ENCODE measurements around the gene UQCC3. TPM values are rescaled to one million over a fixed set of nuclear protein-coding genes. Genes with fewer than 3 reads are reported as not detected.
"Not testable (repeated sequence)": the region's sequence is repeated elsewhere in the genome, so short reads cannot be mapped to it uniquely, and the experiment has no call there.

UQCC3 gene
- total RNA-seq, 1 experiment from 2014 or later = 16.1 TPM

DNA sequence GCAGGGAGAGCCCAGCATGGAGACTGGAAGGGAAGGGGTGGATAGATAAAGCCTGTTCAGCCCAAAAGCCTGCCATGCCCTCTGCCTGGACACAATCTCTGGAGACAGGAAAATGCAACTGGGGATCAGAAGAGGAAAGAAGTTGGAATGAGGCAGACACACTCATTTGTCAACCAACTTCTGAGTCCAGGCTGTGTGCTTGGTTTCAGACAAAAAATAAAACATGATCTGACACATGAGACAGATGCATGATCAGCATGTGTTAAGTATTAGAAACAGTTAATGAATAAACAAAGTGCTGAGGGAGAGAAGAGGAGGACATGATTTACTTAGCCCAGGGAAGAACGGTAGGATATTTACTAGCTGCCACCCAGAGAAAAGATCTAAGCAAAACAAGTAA is 17.0 kb downstream of the UQCC3 start:
- peaks cover 19% of the 10 kb centered on the region for H3F3A ChIP-seq (ENCODE audit: insufficient read depth, low read depth)
- POLR2A ChIA-PET (ENCODE audit: unreplicated experiment) = no interaction called here
- TF ChIP-seq, protein P1, sequence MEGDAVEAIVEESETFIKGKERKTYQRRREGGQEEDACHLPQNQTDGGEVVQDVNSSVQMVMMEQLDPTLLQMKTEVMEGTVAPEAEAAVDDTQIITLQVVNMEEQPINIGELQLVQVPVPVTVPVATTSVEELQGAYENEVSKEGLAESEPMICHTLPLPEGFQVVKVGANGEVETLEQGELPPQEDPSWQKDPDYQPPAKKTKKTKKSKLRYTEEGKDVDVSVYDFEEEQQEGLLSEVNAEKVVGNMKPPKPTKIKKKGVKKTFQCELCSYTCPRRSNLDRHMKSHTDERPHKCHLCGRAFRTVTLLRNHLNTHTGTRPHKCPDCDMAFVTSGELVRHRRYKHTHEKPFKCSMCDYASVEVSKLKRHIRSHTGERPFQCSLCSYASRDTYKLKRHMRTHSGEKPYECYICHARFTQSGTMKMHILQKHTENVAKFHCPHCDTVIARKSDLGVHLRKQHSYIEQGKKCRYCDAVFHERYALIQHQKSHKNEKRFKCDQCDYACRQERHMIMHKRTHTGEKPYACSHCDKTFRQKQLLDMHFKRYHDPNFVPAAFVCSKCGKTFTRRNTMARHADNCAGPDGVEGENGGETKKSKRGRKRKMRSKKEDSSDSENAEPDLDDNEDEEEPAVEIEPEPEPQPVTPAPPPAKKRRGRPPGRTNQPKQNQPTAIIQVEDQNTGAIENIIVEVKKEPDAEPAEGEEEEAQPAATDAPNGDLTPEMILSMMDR (conservative IDR thresholded peaks at IDR 0.05) = no peak
- no peak for TF ChIP-seq EZH2 (IDR thresholded peaks at IDR 0.05; ENCODE audit: low read depth)
- no peaks in the 10 kb centered on the region for H3K27me3 ChIP-seq (ENCODE audit: insufficient read depth, low read depth)
- no peaks in the 10 kb centered on the region for H3K9me2 ChIP-seq (ENCODE audit: insufficient read depth)
- no peak for DNase-seq
- H2AFZ ChIP-seq = no peak overlapping the region
- no peaks in the 10 kb centered on the region for H4K20me1 ChIP-seq (ENCODE audit: insufficient read depth)
- 0 out of 2 replicates have a peak, but pooled peaks cover 12% of the 10 kb centered on the region for H3K36me3 ChIP-seq (ENCODE audit: low read depth)
- intact Hi-C loops (cut with micrococcal nuclease; ENCODE audit: unreplicated experiment) = no loop called here
- H3K4me3 ChIP-seq = no peak overlapping the region
- H3K79me2 ChIP-seq (ENCODE audit: low read depth) = no peaks in the 10 kb centered on the region
- no peak overlapping the region for H3K4me2 ChIP-seq
- BruUV-seq (replicated peaks) = no TSS peak
- H3K9me3 ChIP-seq (ENCODE audit: insufficient read depth, low read depth) = no peaks in the 10 kb centered on the region
- H3K4me1 ChIP-seq (replicated peaks; ENCODE audit: insufficient read depth) = no peaks in the 10 kb centered on the region
- CTCF ChIA-PET = no interaction called here
- no peak overlapping the region for H3K27ac ChIP-seq

DNA sequence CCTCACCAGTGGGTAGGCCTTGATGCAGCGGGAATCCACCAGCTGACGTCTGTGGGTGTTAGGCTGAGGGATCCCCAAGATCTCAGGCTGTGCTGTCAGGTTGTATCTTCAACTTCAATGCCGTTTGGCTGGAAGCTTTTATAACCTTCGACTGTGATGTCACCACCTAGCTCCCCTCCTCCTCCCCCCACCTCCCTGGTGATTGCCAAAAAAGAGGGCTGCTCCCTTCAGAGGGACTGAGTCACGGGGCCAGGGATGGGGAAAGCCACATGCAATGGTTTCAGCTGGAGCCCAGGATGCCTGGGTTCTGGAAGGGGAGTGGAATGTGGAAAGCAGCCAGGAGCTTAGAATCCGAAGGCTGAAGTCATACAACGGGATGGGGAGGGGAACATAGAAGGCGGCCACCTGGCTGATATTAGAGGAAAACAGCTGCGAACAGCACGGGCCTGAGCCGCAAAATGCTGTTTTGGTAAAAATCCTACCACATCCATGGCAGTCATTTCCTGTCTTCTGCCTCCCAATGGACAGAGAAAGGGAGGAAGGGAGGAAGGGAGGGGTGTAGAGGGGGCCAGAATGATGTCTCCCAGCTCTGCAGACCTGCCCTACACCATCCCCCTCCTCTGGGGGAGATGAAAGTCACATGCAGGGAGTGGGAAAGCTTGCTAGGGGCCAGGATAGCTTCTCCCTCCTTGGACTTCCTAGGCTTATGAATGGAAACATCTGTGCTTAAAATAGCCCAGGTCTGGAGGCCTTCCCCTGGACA is 18.1 kb downstream of the UQCC3 start, which contains the start of gene LRRN4CL:
LRRN4CL (minus strand) TSS at position 110 of the 763 bp plus-strand sequence. CDS start 1,022 bp downstream, outside the sequence.
- no peak within 1 kb of the TSS for H3K4me3 ChIP-seq
- no peaks in the 10 kb centered on the region for H3K27me3 ChIP-seq (ENCODE audit: insufficient read depth, low read depth)
- peaks cover 23% of the 10 kb centered on the region for H3F3A ChIP-seq (ENCODE audit: insufficient read depth, low read depth)
- H2AFZ ChIP-seq = no peak within 1 kb of the TSS
- intact Hi-C loops (cut with micrococcal nuclease; ENCODE audit: unreplicated experiment) = no loop called here
- no peak within 1 kb of the TSS for H3K27ac ChIP-seq
- BruUV-seq (replicated peaks) = no TSS peak
- no peaks in the 10 kb centered on the region for H3K9me3 ChIP-seq (ENCODE audit: insufficient read depth, low read depth)
- TF ChIP-seq, protein P1 (conservative IDR thresholded peaks at IDR 0.05) = no peak
- no peak for TF ChIP-seq EZH2 (IDR thresholded peaks at IDR 0.05; ENCODE audit: low read depth)
- H3K36me3 ChIP-seq (ENCODE audit: low read depth) = 0 out of 2 replicates have a peak, but pooled peaks cover 12% of the 10 kb centered on the region
- CTCF ChIA-PET = interaction anchor here (0.6 kb wide), 1 partner anchor 65 kb away, joined by 3 read pairs; no protein-coding TSS in a partner anchor
- POLR2A ChIA-PET (ENCODE audit: unreplicated experiment) = no interaction called here
- no peaks in the 10 kb centered on the region for H3K9me2 ChIP-seq (ENCODE audit: insufficient read depth)
- H3K4me1 ChIP-seq (replicated peaks; ENCODE audit: insufficient read depth) = no peaks in the 10 kb centered on the region
- no peaks in the 10 kb centered on the region for H3K79me2 ChIP-seq (ENCODE audit: low read depth)
- no peak within 1 kb of the TSS for H3K4me2 ChIP-seq
- no peak for DNase-seq
- H4K20me1 ChIP-seq (ENCODE audit: insufficient read depth) = no peaks in the 10 kb centered on the region

DNA sequence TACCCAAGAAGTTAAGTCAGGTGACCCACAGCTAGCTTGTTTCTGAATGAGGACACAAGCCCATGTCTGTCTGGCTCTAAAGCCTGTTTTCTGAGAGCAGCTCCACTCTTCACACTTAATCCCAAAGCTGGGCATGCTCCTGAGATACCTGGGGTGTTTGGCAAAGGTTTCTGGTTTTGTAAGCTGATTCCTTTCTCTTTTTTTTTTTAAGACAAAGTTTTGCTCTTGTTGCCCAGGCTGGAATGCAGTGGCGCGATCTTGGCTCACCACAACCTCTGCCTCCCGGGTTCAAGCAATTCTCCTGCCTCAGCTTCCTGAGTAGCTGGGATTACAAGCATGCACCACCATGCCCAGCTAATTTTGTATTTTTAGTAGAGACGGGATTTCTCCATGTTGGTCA is 22.2 kb downstream of the UQCC3 start:
- H3K79me2 ChIP-seq (ENCODE audit: low read depth); H3K9me2 ChIP-seq (ENCODE audit: insufficient read depth); H3K27ac ChIP-seq; BruUV-seq (replicated peaks); H3K27me3 ChIP-seq (ENCODE audit: insufficient read depth, low read depth); H4K20me1 ChIP-seq (ENCODE audit: insufficient read depth); H3K4me3 ChIP-seq; H3K4me2 ChIP-seq; H2AFZ ChIP-seq; H3K9me3 ChIP-seq (ENCODE audit: insufficient read depth, low read depth); DNase-seq; H3K4me1 ChIP-seq (replicated peaks; ENCODE audit: insufficient read depth): not testable (repeated sequence)
- CTCF ChIA-PET = interaction anchor here (1.1 to 2.4 kb wide), 2 partner anchors 12 to 13 kb away, joined by 5 to 15 read pairs; no protein-coding TSS in a partner anchor
- POLR2A ChIA-PET (ENCODE audit: unreplicated experiment) = interaction anchor here (0.7 kb wide), 1 partner anchor 29 kb away, joined by 3 read pairs; the partner anchor contains the start of gene C11orf98
- Histone ChIP-seq H3K36me3 (ENCODE audit: low read depth) (0 out of 2 replicates have a peak, but pooled peaks cover 12% of the 10 kb centered on the region), H3F3A (ENCODE audit: insufficient read depth, low read depth) (peaks cover 30% of the 10 kb centered on the region)
- intact Hi-C loops (cut with micrococcal nuclease; ENCODE audit: unreplicated experiment) = loop anchor here (1.0 to 2.0 kb wide), 2 partner anchors 15 to 298 kb away; partner anchors contain the start of gene UBXN1

Data from PC-9 (cell line).